CD4-positive, alpha-beta T cell (primary cell): ENCODE results near the gene KIF24. TPM values are rescaled to one million over a fixed set of nuclear protein-coding genes. Genes with fewer than 3 reads are reported as not detected.

Experiments
- ATAC-seq: fragments of 200-7000 bp; cut with Tn5 transposase; one replicate; pipeline ENCODE4 v1.10.0; 2022; ENCODE audit warnings: mild to moderate bottlenecking; ENCODE audit not compliant: poor library complexity
- CTCF ChIA-PET: fragments of 350-600 bp; sonication (Branson Sonifier 250); formaldehyde crosslinking; loops from one replicate; lab custom pipeline; 2021; ENCODE audit warnings: antibody characterized with exemption, inconsistent platforms; lab: Charles Lee
- POLR2A ChIA-PET: fragments of 350-600 bp; sonication (Branson Sonifier 250); formaldehyde crosslinking; loops from one replicate; lab custom pipeline; 2021; ENCODE audit warnings: antibody characterized with exemption, inconsistent platforms; lab: Charles Lee
- DNase-seq, 14 experiments: peaks; one replicate each; pipeline ENCODE4 v3.0.0-alpha.2; 2013 to 2020; ENCODE audit warnings: mixed read lengths in 2 of 14
- H3K27ac ChIP-seq, 2 donors: one replicate each; pipeline versions ENCODE4 v1.5.1 to v1.7.0; 2013; ENCODE audit warnings: low read length in 2 of 2, low read depth in 1 of 2, mild to moderate bottlenecking in 1 of 2
- H3K27me3 ChIP-seq, 2 experiments: 1 replicate in 1 of 2; 2 replicates in 1 of 2; pipeline versions ENCODE4 v1.6.1 to v1.7.0; 2013; ENCODE audit warnings: low read length in 2 of 2, control low read depth in 1 of 2, mild to moderate bottlenecking in 1 of 2, moderate library complexity in 1 of 2; ENCODE audit not compliant: insufficient read depth in 2 of 2, control insufficient read depth in 1 of 2
- H3K36me3 ChIP-seq: one replicate; pipeline ENCODE4 v1.6.1; 2013; ENCODE audit warnings: low read length, control low read depth; ENCODE audit not compliant: insufficient read depth
- H3K4me1 ChIP-seq: one replicate; pipeline ENCODE4 v1.6.1; 2013; ENCODE audit warnings: low read length, control low read depth; ENCODE audit not compliant: insufficient read depth
- H3K4me3 ChIP-seq: one replicate; pipeline ENCODE4 v1.5.1; 2013; ENCODE audit warnings: mild to moderate bottlenecking, low read length, moderate library complexity
- H3K9me3 ChIP-seq, 2 experiments: 1 replicate in 1 of 2; 2 replicates in 1 of 2; pipeline versions ENCODE4 v1.6.1 to v1.7.0; 2013; ENCODE audit warnings: low read length in 2 of 2, mild to moderate bottlenecking in 2 of 2, control low read depth in 1 of 2, moderate library complexity in 1 of 2; ENCODE audit not compliant: control insufficient read depth in 1 of 2, insufficient read depth in 1 of 2
- H3K27ac Mint-ChIP-seq: one replicate; pipeline ENCODE4 v1.8.0; 2020; ENCODE audit warnings: mixed read lengths
- H3K27me3 Mint-ChIP-seq: one replicate; pipeline ENCODE4 v1.8.0; 2021; ENCODE audit warnings: mixed read lengths
- H3K36me3 Mint-ChIP-seq: one replicate; pipeline ENCODE4 v1.8.0; 2021; ENCODE audit warnings: low read depth, mixed read lengths
- H3K4me1 Mint-ChIP-seq: one replicate; pipeline ENCODE4 v1.8.0; 2021; ENCODE audit warnings: low read depth, mixed read lengths
- H3K4me3 Mint-ChIP-seq: one replicate; pipeline ENCODE4 v1.8.0; 2020; ENCODE audit warnings: mild to moderate bottlenecking, mixed read lengths
- H3K9me3 Mint-ChIP-seq: one replicate; pipeline ENCODE4 v1.8.0; 2020; ENCODE audit warnings: mixed read lengths
- intact Hi-C, 2 experiments: fragments of 100-400 bp; cut with DNase I in 1 of 2; cut with micrococcal nuclease in 1 of 2; formaldehyde crosslinking; loops; one replicate each; pipeline versions ENCODE4 v1.15.1 to v1.9.0; 2023 to 2025; cut with DNase I, micrococcal nuclease
- total RNA-seq, 174 experiments: library from RNA in 2 of 174; stranded (reverse) in 2 of 174; gene quantifications; one replicate each; pipeline ENCODE4 v1.2.3 and lab custom pipeline; 2021 to 2026
- TF ChIP-seq, protein P1 (sequence below): fragments of 200-600 bp; IDR thresholded peaks from one replicate; pipeline ENCODE4 v1.8.0; 2022; ENCODE audit warnings: antibody characterized with exemption, mild to moderate bottlenecking

The KIF24 gene
- total RNA-seq, 2 experiments from 2014 or later, result 0.05 to 0.14 TPM

GRCh38 chr9:34375901-34376595 is 47.0 kb upstream of the KIF24 start:
- Histone ChIP-seq H3K27me3 (no peaks in the 10 kb centered on the region), H3K36me3 (peaks cover 2% of the 10 kb centered on the region), H3K4me3 (peak overlapping the region; percentile 74), H3K4me1 (peaks cover 42% of the 10 kb centered on the region), H3K9me3 (peaks cover 0 to 18% of the 10 kb centered on the region in 2 experiments), H3K27ac (peak overlapping the region in 1 of 2 donors; percentile 36)
- Mint-ChIP-seq H3K36me3 (no peaks in the 10 kb centered on the region), H3K4me3 (peak overlapping the region; percentile 96), H3K4me1 (peaks cover 41% of the 10 kb centered on the region), H3K27ac (peak overlapping the region; percentile 77), H3K9me3 (no peaks in the 10 kb centered on the region), H3K27me3 (no peaks in the 10 kb centered on the region)
- POLR2A ChIA-PET, result interaction anchor here (0.8 to 2.6 kb wide), 6 partner anchors 12 to 239 kb away, joined by 3 to 11 read pairs (median 6); partner anchors contain the start of genes DNAI1, FAM219A and UBAP1
- intact Hi-C loops, result loop anchor here (2.0 to 10.0 kb wide), 9 partner anchors 83 to 1776 kb away; partner anchors contain the start of genes UBAP1 (in 2 of the 2), B4GALT1 (in 1 of the 2), DCAF12 (in 1 of the 2) and DNAI1 (in 1 of the 2)
- TF ChIP-seq, protein P1, sequence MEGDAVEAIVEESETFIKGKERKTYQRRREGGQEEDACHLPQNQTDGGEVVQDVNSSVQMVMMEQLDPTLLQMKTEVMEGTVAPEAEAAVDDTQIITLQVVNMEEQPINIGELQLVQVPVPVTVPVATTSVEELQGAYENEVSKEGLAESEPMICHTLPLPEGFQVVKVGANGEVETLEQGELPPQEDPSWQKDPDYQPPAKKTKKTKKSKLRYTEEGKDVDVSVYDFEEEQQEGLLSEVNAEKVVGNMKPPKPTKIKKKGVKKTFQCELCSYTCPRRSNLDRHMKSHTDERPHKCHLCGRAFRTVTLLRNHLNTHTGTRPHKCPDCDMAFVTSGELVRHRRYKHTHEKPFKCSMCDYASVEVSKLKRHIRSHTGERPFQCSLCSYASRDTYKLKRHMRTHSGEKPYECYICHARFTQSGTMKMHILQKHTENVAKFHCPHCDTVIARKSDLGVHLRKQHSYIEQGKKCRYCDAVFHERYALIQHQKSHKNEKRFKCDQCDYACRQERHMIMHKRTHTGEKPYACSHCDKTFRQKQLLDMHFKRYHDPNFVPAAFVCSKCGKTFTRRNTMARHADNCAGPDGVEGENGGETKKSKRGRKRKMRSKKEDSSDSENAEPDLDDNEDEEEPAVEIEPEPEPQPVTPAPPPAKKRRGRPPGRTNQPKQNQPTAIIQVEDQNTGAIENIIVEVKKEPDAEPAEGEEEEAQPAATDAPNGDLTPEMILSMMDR, result peak; percentile 28
- no peak for ATAC-seq
- CTCF ChIA-PET, result interaction anchor here (0.8 to 1.7 kb wide), 3 partner anchors 31 to 261 kb away, joined by 3 to 7 read pairs (median 3); partner anchors contain the start of gene SIGMAR1
- DNase-seq, result peak in 13 of 14 experiments; percentile 18 to 79 (median 43)

GRCh38 chr9:34374905-34375552 is 46.0 kb upstream of the KIF24 start:
- Mint-ChIP-seq H3K27ac (peak overlapping the region; percentile 77), H3K4me1 (peaks cover 31% of the 10 kb centered on the region), H3K4me3 (peak overlapping the region; percentile 96), H3K27me3 (no peaks in the 10 kb centered on the region), H3K36me3 (no peaks in the 10 kb centered on the region), H3K9me3 (no peaks in the 10 kb centered on the region)
- Histone ChIP-seq H3K27me3 (no peaks in the 10 kb centered on the region), H3K4me3 (no peak overlapping the region), H3K36me3 (peaks cover 2% of the 10 kb centered on the region), H3K27ac (peak overlapping the region in 1 of 2 donors; percentile 36), H3K4me1 (peaks cover 33% of the 10 kb centered on the region), H3K9me3 (peaks cover 0 to 24% of the 10 kb centered on the region in 2 experiments)
- no peak for DNase-seq
- TF ChIP-seq, protein P1, result no peak
- CTCF ChIA-PET, result interaction anchor here (0.7 to 0.9 kb wide), 3 partner anchors 30 to 262 kb away, joined by 3 read pairs; partner anchors contain the start of gene SIGMAR1
- intact Hi-C loops, result loop anchor here (5.0 to 10.0 kb wide), 7 partner anchors 123 to 1777 kb away; partner anchors contain the start of genes UBAP1 (in 2 of the 2), B4GALT1 (in 1 of the 2) and DCAF12 (in 1 of the 2)
- no peak for ATAC-seq
- POLR2A ChIA-PET, result no interaction called here

DNA sequence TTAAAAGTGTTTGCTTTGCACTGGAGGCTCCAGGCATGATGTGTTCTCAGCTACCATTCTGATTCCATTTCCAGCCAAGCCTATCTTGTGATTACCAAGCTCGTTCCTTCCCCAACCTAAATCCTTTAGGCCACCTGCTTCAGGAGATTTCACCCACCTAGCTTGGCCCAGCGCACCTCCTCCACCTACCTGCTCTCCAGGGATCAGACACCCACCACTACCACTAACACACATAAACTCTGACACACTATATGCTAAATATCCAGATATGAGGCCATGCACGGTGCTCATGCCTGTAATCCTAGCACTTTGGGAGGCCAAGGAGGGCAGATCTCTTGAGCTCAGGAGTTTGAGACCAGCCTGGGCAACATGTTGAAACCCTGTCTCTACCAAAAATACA is 45.3 kb upstream of the KIF24 start:
- no peak overlapping the region for H3K4me3 ChIP-seq
- intact Hi-C loops, result loop anchor here in 1 of 2 experiments (10.0 kb wide), 2 partner anchors 200 to 360 kb away; partner anchors contain the start of gene UBAP1
- Mint-ChIP-seq H3K9me3 (no peaks in the 10 kb centered on the region), H3K4me1 (peaks cover 24% of the 10 kb centered on the region), H3K27ac (no peak overlapping the region), H3K36me3 (no peaks in the 10 kb centered on the region), H3K4me3 (peak overlapping the region; percentile 21), H3K27me3 (no peaks in the 10 kb centered on the region)
- TF ChIP-seq, protein P1, result no peak
- peaks cover 0 to 24% of the 10 kb centered on the region in 2 experiments for H3K9me3 ChIP-seq
- H3K36me3 ChIP-seq, result peaks cover 2% of the 10 kb centered on the region
- no peak for DNase-seq
- CTCF ChIA-PET, result no interaction called here
- POLR2A ChIA-PET, result no interaction called here
- no peaks in the 10 kb centered on the region for H3K27me3 ChIP-seq
- no peak for ATAC-seq
- H3K4me1 ChIP-seq, result peaks cover 26% of the 10 kb centered on the region
- no peak overlapping the region for H3K27ac ChIP-seq
